CD14-positive monocyte (primary cell): ENCODE data around the gene FBN1. TPM values are rescaled to one million over a fixed set of nuclear protein-coding genes. Genes with fewer than 3 reads are reported as not detected.

ENCODE experiments used
- DNase-seq, 3 donors: peaks; one replicate each; pipeline ENCODE4 v3.0.0-alpha.2; 2011 to 2022
- H2AFZ ChIP-seq: 2 replicates; pipeline ENCODE4 v1.6.0; 2012; ENCODE audit warnings: mild to moderate bottlenecking, low read depth, low read length, inconsistent platforms; ENCODE audit not compliant: insufficient read depth, poor library complexity, severe bottlenecking
- H3K27ac ChIP-seq, 2 donors: 1 replicate in 1 of 2; 2 replicates in 1 of 2; pipeline ENCODE4 v1.5.1; 2012 to 2013; ENCODE audit warnings: low read length in 2 of 2, control low read depth in 1 of 2, inconsistent platforms in 1 of 2, low read depth in 1 of 2, mild to moderate bottlenecking in 1 of 2
- H3K27me3 ChIP-seq, 2 donors: one replicate each; pipeline versions ENCODE4 v1.6.0 to v1.6.1; 2011 to 2013; ENCODE audit warnings: low read length in 2 of 2; ENCODE audit not compliant: control insufficient read depth in 2 of 2, insufficient read depth in 2 of 2
- H3K36me3 ChIP-seq, 2 donors: replicated peaks in 1 of 2; 1 replicate in 1 of 2; 2 replicates in 1 of 2; pipeline versions ENCODE4 v1.5.1 to v1.6.1; 2012 to 2013; ENCODE audit warnings: low read length in 2 of 2, control low read depth in 1 of 2, inconsistent platforms in 1 of 2, mild to moderate bottlenecking in 1 of 2; ENCODE audit not compliant: insufficient read depth in 2 of 2, control insufficient read depth in 1 of 2
- H3K4me1 ChIP-seq, 2 donors: 1 replicate in 1 of 2; 2 replicates in 1 of 2; pipeline versions ENCODE4 v1.5.1 to v1.6.1; 2012 to 2013; ENCODE audit warnings: low read length in 2 of 2, control low read depth in 1 of 2, inconsistent platforms in 1 of 2, mild to moderate bottlenecking in 1 of 2, moderate library complexity in 1 of 2; ENCODE audit not compliant: insufficient read depth in 2 of 2, control insufficient read depth in 1 of 2
- H3K4me2 ChIP-seq: replicated peaks from 2 replicates; pipeline ENCODE3; 2012; ENCODE audit warnings: low read length, moderate library complexity, mild to moderate bottlenecking; ENCODE audit not compliant: poor library complexity, severe bottlenecking; ENCODE audit errors: extremely low read depth
- H3K4me3 ChIP-seq, 3 experiments: fragments of 200-600 bp in 1 of 3; sonication (generic) in 1 of 3; replicated peaks in 1 of 3; 1 replicate in 2 of 3; 2 replicates in 1 of 3; pipeline ENCODE4 v1.5.1; 2011 to 2013; ENCODE audit warnings: low read length in 3 of 3, mild to moderate bottlenecking in 3 of 3, control low read depth in 2 of 3, low read depth in 2 of 3, inconsistent platforms in 1 of 3, moderate library complexity in 1 of 3
- H3K79me2 ChIP-seq: 2 replicates; pipeline ENCODE4 v1.6.0; 2012; ENCODE audit warnings: mild to moderate bottlenecking, control low read depth, inconsistent platforms, low read length, moderate library complexity; ENCODE audit not compliant: insufficient read depth
- H3K9ac ChIP-seq: 2 replicates; pipeline ENCODE4 v1.6.0; 2017; ENCODE audit warnings: low read length, mild to moderate bottlenecking; ENCODE audit not compliant: insufficient read depth, poor library complexity, severe bottlenecking
- H3K9me3 ChIP-seq, 2 donors: replicated peaks in 1 of 2; 1 replicate in 1 of 2; 2 replicates in 1 of 2; pipeline versions ENCODE4 v1.5.1 to v1.6.1; 2012 to 2013; ENCODE audit warnings: low read length in 2 of 2, control low read depth in 1 of 2; ENCODE audit not compliant: control insufficient read depth in 1 of 2, insufficient read depth in 1 of 2
- H4K20me1 ChIP-seq: 2 replicates; pipeline ENCODE4 v1.6.0; 2012; ENCODE audit warnings: mild to moderate bottlenecking, low read length, control low read depth, moderate library complexity; ENCODE audit not compliant: insufficient read depth
- H3K27ac Mint-ChIP-seq, 7 donors: one replicate each; pipeline ENCODE4 v1.8.0; 2020; ENCODE audit warnings: mild to moderate bottlenecking in 7 of 7, mixed read lengths in 7 of 7, moderate library complexity in 6 of 7, inconsistent platforms in 2 of 7
- H3K27me3 Mint-ChIP-seq, 3 donors: one replicate each; pipeline ENCODE4 v1.8.0; 2021 to 2022; ENCODE audit warnings: low read depth in 3 of 3, mild to moderate bottlenecking in 3 of 3, mixed read lengths in 3 of 3, moderate library complexity in 3 of 3, inconsistent platforms in 1 of 3
- H3K36me3 Mint-ChIP-seq, 2 donors: one replicate each; pipeline ENCODE4 v1.8.0; 2020; ENCODE audit warnings: mixed read lengths in 2 of 2, inconsistent platforms in 1 of 2, mild to moderate bottlenecking in 1 of 2
- H3K4me1 Mint-ChIP-seq: one replicate; pipeline ENCODE4 v1.8.0; 2020; ENCODE audit warnings: mild to moderate bottlenecking, mixed read lengths
- H3K4me3 Mint-ChIP-seq, 2 donors: one replicate each; pipeline ENCODE4 v1.8.0; 2020; ENCODE audit warnings: mild to moderate bottlenecking in 2 of 2, mixed read lengths in 2 of 2, moderate library complexity in 1 of 2
- H3K9me3 Mint-ChIP-seq, 7 donors: one replicate each; pipeline ENCODE4 v1.8.0; 2020 to 2022; ENCODE audit warnings: mixed read lengths in 7 of 7, mild to moderate bottlenecking in 6 of 7, moderate library complexity in 6 of 7, inconsistent platforms in 2 of 7
- WGBS: methylation state at CpG from one replicate; pipeline ENCODE4 v1.1.5; 2013; ENCODE audit warnings: missing lambda C conversion rate; ENCODE audit not compliant: insufficient coverage; 5-methylcytosine and 5-hydroxymethylcytosine counted together
- intact Hi-C, 2 donors: fragments of 100-400 bp; cut with micrococcal nuclease; formaldehyde crosslinking; loops; one replicate each; pipeline versions ENCODE4 v1.15.0 to v1.15.1; 2023
- polyA plus RNA-seq, 3 donors: library from polyadenylated mRNA; depleted of rRNA in 1 of 3; unstranded in 2 of 3; stranded (reverse) in 1 of 3; fragments of 300-500 nt in 2 of 3; fragments of >200 nt in 1 of 3; fragmentation: Illumina TruSeq in 2 of 3; gene quantifications; 1 replicate in 2 of 3; 2 replicates in 1 of 3; pipeline ENCODE4 v1.2.3, GENCODE V29; 2012 to 2021
- TF ChIP-seq, protein P1 (sequence below): fragments of 200-600 bp; IDR thresholded peaks from one replicate; pipeline ENCODE4 v1.8.0; 2022; ENCODE audit warnings: antibody characterized with exemption, mild to moderate bottlenecking

The FBN1 gene
- polyA plus RNA-seq, 3 donors: 0.29 TPM; not detected in 2

DNA sequence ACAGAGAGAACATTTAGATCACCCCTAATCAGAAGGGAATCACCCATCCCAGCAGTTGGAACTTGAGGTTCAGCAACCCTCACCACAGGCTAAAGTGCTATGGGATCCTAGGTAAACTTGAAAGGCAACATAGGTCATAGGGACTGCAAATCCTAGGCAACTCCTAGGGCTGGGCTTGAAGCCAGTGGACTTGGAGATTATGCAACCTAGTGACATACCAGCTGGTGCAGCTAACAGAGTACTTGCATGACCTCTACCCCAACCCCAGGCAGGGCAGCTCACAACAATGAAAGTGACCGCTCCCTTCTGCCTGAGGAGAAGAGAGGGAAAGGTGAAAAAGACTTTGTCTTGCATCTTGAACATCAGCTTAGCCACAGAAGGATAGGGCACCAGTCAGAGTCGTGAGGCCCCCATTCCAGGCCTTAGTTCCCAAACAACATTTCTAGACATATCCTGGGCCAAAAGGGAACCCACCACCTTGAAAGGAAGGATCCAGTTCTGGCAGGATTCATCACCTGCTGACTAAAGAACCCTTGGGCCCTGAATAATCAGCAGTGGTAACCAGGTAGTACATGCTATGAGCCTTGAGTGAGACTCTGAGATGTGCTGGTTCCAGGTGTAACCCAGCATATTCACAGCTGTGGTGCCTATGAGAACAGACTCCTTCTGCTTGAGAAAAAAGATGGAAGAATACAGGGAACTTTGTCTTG, 37.6 kb upstream of the FBN1 start:
- Histone ChIP-seq H4K20me1 (no peaks in the 10 kb centered on the region), H3K4me1 (no peaks in the 10 kb centered on the region), H3K36me3 (no peaks in the 10 kb centered on the region), H3K4me2 (no peak overlapping the region), H3K4me3 (no peak overlapping the region), H3K79me2 (no peaks in the 10 kb centered on the region), H3K27ac (no peak overlapping the region), H2AFZ (no peak overlapping the region), H3K9ac (no peak overlapping the region), H3K27me3 (no peaks in the 10 kb centered on the region), H3K9me3 (no peaks in the 10 kb centered on the region)
- Mint-ChIP-seq H3K4me1 (no peaks in the 10 kb centered on the region), H3K9me3 (peaks cover 3 to 22% (median 9%) of the 10 kb centered on the region in 7 donors), H3K4me3 (no peak overlapping the region), H3K36me3 (no peaks in the 10 kb centered on the region), H3K27ac (no peak overlapping the region), H3K27me3 (peaks cover 0 to 3% (median 0%) of the 10 kb centered on the region in 3 donors)
- no CpG with 5 or more reads among the region's 2 CpGs for WGBS
- no peak for DNase-seq
- intact Hi-C loops: no loop called here
- TF ChIP-seq, protein P1, sequence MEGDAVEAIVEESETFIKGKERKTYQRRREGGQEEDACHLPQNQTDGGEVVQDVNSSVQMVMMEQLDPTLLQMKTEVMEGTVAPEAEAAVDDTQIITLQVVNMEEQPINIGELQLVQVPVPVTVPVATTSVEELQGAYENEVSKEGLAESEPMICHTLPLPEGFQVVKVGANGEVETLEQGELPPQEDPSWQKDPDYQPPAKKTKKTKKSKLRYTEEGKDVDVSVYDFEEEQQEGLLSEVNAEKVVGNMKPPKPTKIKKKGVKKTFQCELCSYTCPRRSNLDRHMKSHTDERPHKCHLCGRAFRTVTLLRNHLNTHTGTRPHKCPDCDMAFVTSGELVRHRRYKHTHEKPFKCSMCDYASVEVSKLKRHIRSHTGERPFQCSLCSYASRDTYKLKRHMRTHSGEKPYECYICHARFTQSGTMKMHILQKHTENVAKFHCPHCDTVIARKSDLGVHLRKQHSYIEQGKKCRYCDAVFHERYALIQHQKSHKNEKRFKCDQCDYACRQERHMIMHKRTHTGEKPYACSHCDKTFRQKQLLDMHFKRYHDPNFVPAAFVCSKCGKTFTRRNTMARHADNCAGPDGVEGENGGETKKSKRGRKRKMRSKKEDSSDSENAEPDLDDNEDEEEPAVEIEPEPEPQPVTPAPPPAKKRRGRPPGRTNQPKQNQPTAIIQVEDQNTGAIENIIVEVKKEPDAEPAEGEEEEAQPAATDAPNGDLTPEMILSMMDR: no peak

DNA sequence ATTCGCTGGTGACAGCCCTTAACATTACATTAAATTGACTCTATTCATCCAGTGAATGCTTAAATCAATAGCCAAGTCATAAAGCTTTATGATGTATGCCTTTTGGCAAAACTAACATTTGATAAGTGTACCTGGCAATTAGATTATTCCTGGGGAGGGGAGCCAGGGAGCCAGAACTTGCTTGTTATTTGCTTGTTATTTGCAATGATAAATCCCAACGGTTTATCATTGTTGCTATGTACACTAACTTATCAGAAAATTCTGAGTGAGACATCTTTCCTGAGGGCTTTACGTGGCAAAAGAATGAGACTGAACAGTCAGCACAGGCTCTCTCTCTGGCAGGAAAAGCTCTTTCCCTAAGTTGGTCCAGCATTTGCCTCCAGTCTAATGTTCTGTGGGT, 35.8 kb upstream of the FBN1 start:
- Mint-ChIP-seq H3K36me3 (no peaks in the 10 kb centered on the region), H3K4me3 (no peak overlapping the region), H3K27ac (no peak overlapping the region), H3K27me3 (peaks cover 0 to 3% (median 0%) of the 10 kb centered on the region in 3 donors), H3K9me3 (peaks cover 1 to 15% (median 5%) of the 10 kb centered on the region in 7 donors), H3K4me1 (no peaks in the 10 kb centered on the region)
- Histone ChIP-seq H4K20me1 (no peaks in the 10 kb centered on the region), H3K36me3 (no peaks in the 10 kb centered on the region), H3K27ac (no peak overlapping the region), H3K79me2 (no peaks in the 10 kb centered on the region), H3K4me1 (no peaks in the 10 kb centered on the region), H3K9ac (no peak overlapping the region), H3K27me3 (no peaks in the 10 kb centered on the region), H2AFZ (no peak overlapping the region), H3K4me3 (no peak overlapping the region), H3K9me3 (no peaks in the 10 kb centered on the region), H3K4me2 (no peak overlapping the region)
- no CpG with 5 or more reads among the region's 3 CpGs for WGBS
- TF ChIP-seq, protein P1: no peak
- DNase-seq: no peak
- intact Hi-C loops: no loop called here
